Lung (tissue), 12 donors: ENCODE data around the gene DPF1. TPM values are rescaled to one million over a fixed set of nuclear protein-coding genes. Genes with fewer than 3 reads are reported as not detected.
"Not testable (repeated sequence)": the region's sequence is repeated elsewhere in the genome, so short reads cannot be mapped to it uniquely, and the experiment has no call there.

Experiments
- ATAC-seq: fragments of 200-7000 bp; cut with Tn5 transposase; one replicate; pipeline ENCODE4 v1.9.1; 2020; ENCODE audit warnings: moderate number of reproducible peaks; ENCODE audit not compliant: insufficient read depth, low FRiP score
- DNase-seq, 3 donors: peaks; one replicate each; pipeline ENCODE4 v3.0.0-alpha.2; 2013 to 2017
- H3K27ac ChIP-seq, 2 donors: one replicate each; pipeline ENCODE4 v1.5.1; 2013; ENCODE audit warnings: mild to moderate bottlenecking in 2 of 2, moderate library complexity in 2 of 2, control low read depth in 1 of 2, inconsistent platforms in 1 of 2, low read depth in 1 of 2, low read length in 1 of 2
- H3K27me3 ChIP-seq, 3 donors: one replicate each; pipeline ENCODE4 v1.5.1; 2013; ENCODE audit warnings: low read length in 2 of 3; ENCODE audit not compliant: control insufficient read depth in 3 of 3, insufficient read depth in 3 of 3
- H3K36me3 ChIP-seq, 4 donors: one replicate each; pipeline ENCODE4 v1.5.1; 2013; ENCODE audit warnings: low read length in 4 of 4, mild to moderate bottlenecking in 1 of 4, moderate library complexity in 1 of 4; ENCODE audit not compliant: control insufficient read depth in 4 of 4, insufficient read depth in 4 of 4
- H3K4me1 ChIP-seq, 5 donors: one replicate each; pipeline ENCODE4 v1.5.1; 2013; ENCODE audit warnings: low read length in 5 of 5, mild to moderate bottlenecking in 2 of 5, moderate library complexity in 1 of 5; ENCODE audit not compliant: control insufficient read depth in 5 of 5, insufficient read depth in 5 of 5
- H3K4me3 ChIP-seq: one replicate; pipeline ENCODE4 v1.5.1; 2013; ENCODE audit warnings: mild to moderate bottlenecking, control low read depth, moderate library complexity
- H3K9ac ChIP-seq, 2 donors: one replicate each; pipeline ENCODE4 v1.5.1; 2013; ENCODE audit warnings: low read length in 2 of 2, control low read depth in 1 of 2; ENCODE audit not compliant: insufficient read depth in 1 of 2
- H3K9me3 ChIP-seq, 4 donors: one replicate each; pipeline ENCODE4 v1.5.1; 2013; ENCODE audit warnings: low read length in 3 of 4, mild to moderate bottlenecking in 1 of 4, moderate library complexity in 1 of 4; ENCODE audit not compliant: control insufficient read depth in 4 of 4, insufficient read depth in 3 of 4
- CTCF ChIP-seq: IDR thresholded peaks from 2 replicates; pipeline ENCODE4 v1.5.1; 2012; ENCODE audit warnings: mild to moderate bottlenecking; ENCODE audit errors: control extremely low read depth, extremely low read depth
- WGBS, 2 donors: extraction: QIAGEN DNeasy Blood & Tissue Kit; methylation state at CpG; one replicate each; pipeline ENCODE4 v1.1.7; 2013; 5-methylcytosine and 5-hydroxymethylcytosine counted together
- polyA plus RNA-seq, 2 donors: library from polyadenylated mRNA; stranded (reverse); fragments of 200-250 nt; gene quantifications; one replicate each; pipeline ENCODE4 v1.2.1, GENCODE V29; 2013
- total RNA-seq, 2 donors: library from RNA; depleted of rRNA in 1 of 2; stranded (reverse); fragments of >200 nt in 1 of 2; gene quantifications; one replicate each; pipeline ENCODE4 v1.2.1, GENCODE V29; 2014 to 2021
- donor health status: control.
- donor health status: control.
- donor health status: Bipolar disorder and iron deficiency.
- donor health status: healthy.
- donor health status: DM: yes; HTN: yes; CAD: no.

DPF1 gene
- total and polyA plus RNA-seq, 4 donors = 1.3 to 1.7 (median 1.4) TPM; not detected in 1

GRCh38 chr19:38263689-38264485 lies 39.9 kb upstream of the DPF1 start:
- H3K27ac ChIP-seq = peak overlapping the region in 1 of 2 donors; percentile 90
- no peaks in the 10 kb centered on the region for H3K36me3 ChIP-seq
- peak; percentile 90 for ATAC-seq
- peaks cover 0 to 27% (median 11%) of the 10 kb centered on the region in 5 donors for H3K4me1 ChIP-seq
- H3K9ac ChIP-seq = no peak overlapping the region
- peak overlapping the region; percentile 47 for H3K4me3 ChIP-seq
- no peaks in the 10 kb centered on the region for H3K27me3 ChIP-seq
- 9 to 11% methylated on average over 26 to 34 of the region's 34 CpGs for WGBS, 2 donors
- peak; percentile 70 to 85 (median 84) for DNase-seq
- no peaks in the 10 kb centered on the region for H3K9me3 ChIP-seq
- TF ChIP-seq CTCF = no peak

GRCh38 chr19:38262585-38263268 lies 38.7 kb upstream of the DPF1 start:
- Histone ChIP-seq H3K9ac (no peak overlapping the region), H3K27ac (no peak overlapping the region), H3K36me3 (no peaks in the 10 kb centered on the region), H3K27me3 (no peaks in the 10 kb centered on the region), H3K4me1 (peaks cover 0 to 23% (median 7%) of the 10 kb centered on the region in 5 donors), H3K9me3 (no peaks in the 10 kb centered on the region), H3K4me3 (no peak overlapping the region)
- no peak for TF ChIP-seq CTCF
- ATAC-seq (no peak), DNase-seq (no peak)
- WGBS, 2 donors = 93 to 95% methylated on average over 7 of the region's 7 CpGs

GRCh38 chr19:38261942-38262341 lies 37.9 kb upstream of the DPF1 start:
- WGBS, 2 donors = 96 to 97% methylated on average over 12 of the region's 12 CpGs
- H3K36me3 ChIP-seq, H3K9ac ChIP-seq, H3K27ac ChIP-seq, H3K4me3 ChIP-seq, ATAC-seq, DNase-seq, H3K27me3 ChIP-seq, H3K9me3 ChIP-seq: not testable (repeated sequence)
- H3K4me1 ChIP-seq = peaks cover 0 to 23% (median 6%) of the 10 kb centered on the region in 5 donors

GRCh38 chr19:38255383-38256014 lies 31.5 kb upstream of the DPF1 start:
- Histone ChIP-seq H3K4me1 (peaks cover 0 to 44% (median 19%) of the 10 kb centered on the region in 5 donors), H3K36me3 (peaks cover 0 to 4% (median 0%) of the 10 kb centered on the region in 4 donors), H3K27me3 (peaks cover 0 to 3% (median 0%) of the 10 kb centered on the region in 3 donors), H3K9ac (no peak overlapping the region), H3K27ac (peak overlapping the region; percentile 51 to 74), H3K9me3 (no peaks in the 10 kb centered on the region), H3K4me3 (peak overlapping the region; percentile 50)
- no peak for TF ChIP-seq CTCF
- DNase-seq (peak; percentile 69 to 76 (median 74)), ATAC-seq (no peak)
- 50% methylated on average over 17 of the region's 17 CpGs for WGBS, 2 donors
